Esophagus squamous epithelium (tissue), 5 donors: ENCODE results near the gene SYNPO2. TPM values are rescaled to one million over a fixed set of nuclear protein-coding genes. Genes with fewer than 3 reads are reported as not detected.
"Not testable (repeated sequence)": the region's sequence is repeated elsewhere in the genome, so short reads cannot be mapped to it uniquely, and the experiment has no call there.

Experiments used
- DNase-seq: peaks from one replicate; lab custom pipeline; 2025; lab: John Stamatoyannopoulos, UW
- H3K27ac ChIP-seq, 4 donors: fragments of 200-600 bp; sonication (generic); one replicate each; pipeline ENCODE4 v1.5.1; 2016 to 2019; ENCODE audit warnings: mild to moderate bottlenecking in 1 of 4
- H3K27me3 ChIP-seq, 4 donors: fragments of 200-600 bp; sonication (generic); 1 replicate in 3 of 4; 2 replicates in 1 of 4; pipeline versions ENCODE4 v1.5.1 to v1.6.0; 2017 to 2021; ENCODE audit warnings: antibody characterized with exemption in 1 of 4
- H3K36me3 ChIP-seq, 3 donors: fragments of 200-600 bp; sonication (generic); one replicate each; pipeline ENCODE4 v1.5.1; 2016 to 2019
- H3K4me1 ChIP-seq, 3 donors: fragments of 200-600 bp; sonication (generic); one replicate each; pipeline ENCODE4 v1.5.1; 2017 to 2019
- H3K4me3 ChIP-seq, 4 donors: fragments of 200-600 bp; sonication (generic); 1 replicate in 3 of 4; 2 replicates in 1 of 4; pipeline ENCODE4 v1.5.1; 2016 to 2019; ENCODE audit warnings: mild to moderate bottlenecking in 2 of 4, moderate library complexity in 1 of 4
- H3K9me3 ChIP-seq, 3 donors: fragments of 200-600 bp; sonication (generic); one replicate each; pipeline ENCODE4 v1.5.1; 2016 to 2019
- POLR2A ChIP-seq, 4 donors: fragments of 450-650 bp; IDR thresholded peaks; one replicate each; pipeline ENCODE4 v1.6.1; 2017; ENCODE audit warnings: antibody characterized with exemption in 4 of 4, mild to moderate bottlenecking in 4 of 4, moderate library complexity in 3 of 4
- WGBS, 2 donors: methylation state at CpG; one replicate each; pipeline ENCODE4 v1.1.5; 2018; 5-methylcytosine and 5-hydroxymethylcytosine counted together
- intact Hi-C: fragments of 100-400 bp; cut with DNase I; formaldehyde crosslinking; loops from one replicate; pipeline ENCODE4 v1.15.0; 2022
- total RNA-seq, 4 donors: library from RNA; depleted of rRNA; stranded (reverse); fragments of >200 nt; gene quantifications; one replicate each; pipeline ENCODE4 v1.1.0, GENCODE V29; 2016
- TF ChIP-seq, protein P1 (sequence below), 6 experiments: fragments of 450-650 bp in 4 of 6; fragments of 200-600 bp in 2 of 6; sonication (generic) in 2 of 6; IDR thresholded peaks; one replicate each; pipeline ENCODE4 v1.5.1; 2016 to 2019; ENCODE audit warnings: antibody characterized with exemption in 6 of 6, mild to moderate bottlenecking in 4 of 6, moderate library complexity in 4 of 6
- donor health status: DM: yes; HTN: yes; CAD: no.

Gene SYNPO2
- total RNA-seq, 4 donors from 2014 or later, result 19.0 to 418 (median 84.2) TPM

DNA sequence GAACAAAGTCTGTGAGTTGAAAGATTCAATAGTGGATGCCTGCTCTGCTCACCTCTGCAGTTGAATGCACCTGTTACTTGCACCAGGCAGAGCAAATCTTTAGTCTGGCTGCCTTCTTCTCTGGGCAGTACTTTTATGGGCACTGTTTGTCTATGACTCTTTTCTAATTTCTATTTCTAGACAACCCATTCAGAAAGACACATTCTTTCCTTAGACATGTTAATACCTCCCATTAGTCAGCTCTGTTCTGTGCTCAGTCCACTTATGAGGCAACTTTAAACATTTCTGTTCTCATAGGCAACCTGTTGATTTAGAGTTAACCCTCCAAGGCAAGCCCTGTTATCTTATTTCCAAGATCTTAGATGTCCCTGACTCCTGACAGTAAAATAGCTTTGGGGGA lies 108.9 kb downstream of the SYNPO2 start:
- TF ChIP-seq POLR2A (IDR thresholded peaks at IDR 0.05), result no peak
- TF ChIP-seq, protein P1, sequence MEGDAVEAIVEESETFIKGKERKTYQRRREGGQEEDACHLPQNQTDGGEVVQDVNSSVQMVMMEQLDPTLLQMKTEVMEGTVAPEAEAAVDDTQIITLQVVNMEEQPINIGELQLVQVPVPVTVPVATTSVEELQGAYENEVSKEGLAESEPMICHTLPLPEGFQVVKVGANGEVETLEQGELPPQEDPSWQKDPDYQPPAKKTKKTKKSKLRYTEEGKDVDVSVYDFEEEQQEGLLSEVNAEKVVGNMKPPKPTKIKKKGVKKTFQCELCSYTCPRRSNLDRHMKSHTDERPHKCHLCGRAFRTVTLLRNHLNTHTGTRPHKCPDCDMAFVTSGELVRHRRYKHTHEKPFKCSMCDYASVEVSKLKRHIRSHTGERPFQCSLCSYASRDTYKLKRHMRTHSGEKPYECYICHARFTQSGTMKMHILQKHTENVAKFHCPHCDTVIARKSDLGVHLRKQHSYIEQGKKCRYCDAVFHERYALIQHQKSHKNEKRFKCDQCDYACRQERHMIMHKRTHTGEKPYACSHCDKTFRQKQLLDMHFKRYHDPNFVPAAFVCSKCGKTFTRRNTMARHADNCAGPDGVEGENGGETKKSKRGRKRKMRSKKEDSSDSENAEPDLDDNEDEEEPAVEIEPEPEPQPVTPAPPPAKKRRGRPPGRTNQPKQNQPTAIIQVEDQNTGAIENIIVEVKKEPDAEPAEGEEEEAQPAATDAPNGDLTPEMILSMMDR (IDR thresholded peaks at IDR 0.05), result no peak
- Histone ChIP-seq H3K9me3 (no peaks in the 10 kb centered on the region), H3K27me3 (no peaks in the 10 kb centered on the region), H3K36me3 (no peaks in the 10 kb centered on the region), H3K4me1 (peaks cover 0 to 24% (median 3%) of the 10 kb centered on the region in 3 donors), H3K27ac (peak overlapping the region; percentile 24 to 90 (median 82)), H3K4me3 (no peak overlapping the region)
- no peak for DNase-seq
- intact Hi-C loops, result no loop called here

DNA sequence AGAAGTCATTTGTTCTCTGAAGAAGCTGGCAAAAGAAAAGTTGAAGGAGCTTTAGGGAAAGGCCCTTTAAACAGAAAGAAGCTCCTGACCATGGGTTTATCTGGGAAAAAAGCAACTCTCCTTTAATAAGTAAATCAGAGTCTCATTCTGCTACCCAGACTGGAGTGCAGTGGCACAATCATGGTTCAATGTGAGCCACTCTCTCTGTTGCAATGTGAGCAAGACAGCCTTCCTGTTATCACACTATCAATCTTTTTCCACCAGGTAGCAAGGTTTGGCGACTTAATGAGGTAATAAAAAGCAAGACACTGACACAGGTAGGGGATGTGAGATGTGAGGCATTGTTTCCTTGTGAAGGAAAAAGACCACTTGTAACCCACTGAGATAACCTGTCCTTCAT lies 111.3 kb downstream of the SYNPO2 start:
- DNase-seq, result no peak
- intact Hi-C loops, result no loop called here
- 67 to 71% methylated on average over 1 of the region's 1 CpG for WGBS, 2 donors

DNA sequence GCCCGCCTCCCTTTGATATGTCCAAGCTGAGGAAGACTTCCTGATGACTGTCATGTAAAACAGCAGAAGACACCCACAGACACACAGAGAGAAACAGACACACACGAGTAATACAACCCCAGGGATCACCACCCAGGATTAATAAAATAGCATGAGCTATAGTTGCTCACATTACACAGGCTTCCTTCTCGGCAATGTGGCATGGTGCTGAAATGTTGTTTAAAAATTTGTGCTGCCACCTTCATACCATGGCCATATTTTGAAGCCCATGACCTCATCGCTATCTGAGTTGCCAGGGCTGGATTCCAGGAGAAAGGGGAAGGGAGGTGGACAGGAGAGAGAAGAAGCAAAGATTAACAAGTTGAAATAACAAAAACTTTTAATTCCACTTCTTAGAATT lies 111.7 kb downstream of the SYNPO2 start:
- Histone ChIP-seq H3K4me1 (peaks cover 0 to 9% (median 3%) of the 10 kb centered on the region in 3 donors), H3K27me3 (no peaks in the 10 kb centered on the region), H3K36me3 (no peaks in the 10 kb centered on the region), H3K9me3 (no peaks in the 10 kb centered on the region), H3K4me3 (peak overlapping the region in 1 of 4 donors; percentile 9), H3K27ac (peak overlapping the region; percentile 58 to 90 (median 82))
- WGBS, 2 donors, result 48 to 60% methylated on average over 4 of the region's 4 CpGs
- intact Hi-C loops, result no loop called here
- DNase-seq, result no peak
- no peak for TF ChIP-seq POLR2A (IDR thresholded peaks at IDR 0.05)
- TF ChIP-seq, protein P1 (IDR thresholded peaks at IDR 0.05), result no peak

More for the DNA sequence above, 111.3 kb downstream of the SYNPO2 start:
- TF ChIP-seq, protein P1 (IDR thresholded peaks at IDR 0.05), result no peak
- no peak for TF ChIP-seq POLR2A (IDR thresholded peaks at IDR 0.05)
- H3K4me1 ChIP-seq, result peaks cover 0 to 10% (median 3%) of the 10 kb centered on the region in 3 donors
- no peaks in the 10 kb centered on the region for H3K9me3 ChIP-seq
- H3K4me3 ChIP-seq, result peak overlapping the region in 1 of 4 donors; percentile 9
- peak overlapping the region; percentile 58 to 90 (median 82) for H3K27ac ChIP-seq
- H3K27me3 ChIP-seq, result no peaks in the 10 kb centered on the region
- H3K36me3 ChIP-seq, result no peaks in the 10 kb centered on the region

DNA sequence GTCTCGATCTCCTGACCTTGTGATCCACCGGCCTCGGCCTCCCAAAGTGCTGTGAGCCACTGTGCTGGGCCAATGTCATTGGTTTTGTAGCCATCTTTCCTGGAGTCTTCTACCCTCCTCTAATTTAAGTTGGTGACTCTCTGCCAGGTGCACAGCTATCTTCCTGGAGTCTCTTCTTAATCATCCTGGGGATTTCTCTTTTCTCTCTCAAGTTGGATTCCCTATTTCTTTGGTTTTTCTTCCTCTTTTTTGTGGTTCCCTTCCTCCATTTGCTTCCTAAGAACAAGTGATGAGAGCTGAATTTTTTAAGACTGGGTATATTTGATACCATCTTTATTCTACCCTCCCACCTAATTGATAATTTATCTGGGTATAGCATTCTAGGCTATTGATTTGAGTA lies 113.8 kb downstream of the SYNPO2 start:
- no peak for DNase-seq
- peak overlapping the region in 3 of 4 donors; percentile 68 to 90 (median 76) for H3K27ac ChIP-seq
- H3K4me1 ChIP-seq, result peaks cover 0 to 6% (median 2%) of the 10 kb centered on the region in 3 donors
- TF ChIP-seq, protein P1 (IDR thresholded peaks at IDR 0.05), result no peak
- no peak for TF ChIP-seq POLR2A (IDR thresholded peaks at IDR 0.05)
- H3K27me3 ChIP-seq, result no peaks in the 10 kb centered on the region
- WGBS, 2 donors, result 65 to 76% methylated on average over 3 of the region's 3 CpGs
- H3K36me3 ChIP-seq, result no peaks in the 10 kb centered on the region
- no peak overlapping the region for H3K4me3 ChIP-seq
- H3K9me3 ChIP-seq, result no peaks in the 10 kb centered on the region
- intact Hi-C loops, result no loop called here

DNA sequence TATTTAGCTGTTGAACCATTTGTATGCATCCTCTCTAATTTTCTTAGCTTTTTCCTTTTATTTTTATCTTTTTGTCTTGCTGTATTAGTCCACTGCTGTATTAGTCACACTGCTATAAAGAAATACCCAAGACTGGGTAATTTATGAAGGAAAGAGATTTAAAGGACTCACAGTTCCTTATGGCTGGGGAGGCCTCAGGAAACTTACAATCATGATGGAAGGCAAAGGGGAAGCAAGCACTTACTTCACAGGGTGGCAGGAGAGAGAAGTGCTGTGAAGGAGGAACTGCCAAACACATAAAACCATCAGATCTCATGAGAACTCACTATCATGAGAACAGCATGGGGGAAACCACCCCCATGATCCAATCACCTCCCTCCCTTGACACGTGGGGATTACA lies 114.3 kb downstream of the SYNPO2 start:
- intact Hi-C loops, H3K4me3 ChIP-seq: not testable (repeated sequence)
- H3K27ac ChIP-seq, result peak overlapping the region in 3 of 4 donors; percentile 62 to 90 (median 76)

More for the DNA sequence above, 114.3 kb downstream of the SYNPO2 start:
- WGBS, 2 donors, result 14 to 27% methylated on average over 1 of the region's 1 CpG
- H3K9me3 ChIP-seq, H3K4me1 ChIP-seq, H3K36me3 ChIP-seq, DNase-seq, H3K27me3 ChIP-seq: not testable (repeated sequence)
